GM18499 (cell line): ENCODE measurements around the gene FXYD2.

ENCODE experiments used
- ATAC-seq: cut with Tn5 transposase; IDR thresholded peaks from one replicate; pipeline ENCODE4 v1.9.1; 2021; ENCODE audit warnings: moderate number of reproducible peaks; ENCODE audit not compliant: insufficient read depth, unreplicated experiment

Gene FXYD2

GRCh38 chr11:117859061-117859460, 34.5 kb upstream of the FXYD2 start:
- no peak for ATAC-seq

GRCh38 chr11:117857734-117858414, 33.3 kb upstream of the FXYD2 start:
- ATAC-seq = no peak

- ATAC-seq = no peak
Observed at GRCh38 chr11:117855912-117856651, 31.5 kb upstream of the FXYD2 start.

GRCh38 chr11:117855186-117855845, 30.8 kb upstream of the FXYD2 start:
- ATAC-seq = no peak

GRCh38 chr11:117852309-117852708, 27.8 kb upstream of the FXYD2 start:
- ATAC-seq = no peak

- no peak for ATAC-seq
Observed at GRCh38 chr11:117851852-117852251, 27.3 kb upstream of the FXYD2 start.

- ATAC-seq = no peak
Observed at GRCh38 chr11:117851106-117851505, 26.6 kb upstream of the FXYD2 start.

- ATAC-seq = no peak
Observed at GRCh38 chr11:117849781-117850414, 25.4 kb upstream of the FXYD2 start.

GRCh38 chr11:117843666-117844484, 19.3 kb upstream of the FXYD2 start:
- ATAC-seq = no peak

- no peak for ATAC-seq
Observed at GRCh38 chr11:117842131-117842941, 17.8 kb upstream of the FXYD2 start.

- no peak for ATAC-seq
Observed at GRCh38 chr11:117841551-117842031, 17.0 kb upstream of the FXYD2 start.

GRCh38 chr11:117840881-117841550, 16.5 kb upstream of the FXYD2 start:
- no peak for ATAC-seq

GRCh38 chr11:117839936-117840813, 15.6 kb upstream of the FXYD2 start:
- no peak for ATAC-seq

GRCh38 chr11:117839380-117839881, 14.9 kb upstream of the FXYD2 start:
- no peak for ATAC-seq

GRCh38 chr11:117838901-117839300, 14.4 kb upstream of the FXYD2 start:
- ATAC-seq = no peak

- ATAC-seq = no peak
Observed at GRCh38 chr11:117837791-117838190, 13.2 kb upstream of the FXYD2 start.

- no peak for ATAC-seq
Observed at GRCh38 chr11:117837070-117837776, 12.7 kb upstream of the FXYD2 start.
